Medulla oblongata (tissue), 1 donor: ENCODE measurements around the gene AGPAT3.
A peak's percentile ranks its signal among the peaks of the same experiment; 100 is the strongest.

Source experiments
- DNase-seq: peaks from one replicate; pipeline ENCODE4 v3.0.0-alpha.2; 2015; ENCODE audit errors: extremely low spot score

The AGPAT3 gene

GRCh38 chr21:43975469-43976098 lies 110.6 kb downstream of the AGPAT3 start:
- DNase-seq = peak; percentile 72

GRCh38 chr21:43976661-43977060 lies 111.6 kb downstream of the AGPAT3 start:
- no peak for DNase-seq

GRCh38 chr21:43978060-43978459 lies 113.0 kb downstream of the AGPAT3 start:
- DNase-seq = no peak

- no peak for DNase-seq
These were observed 114.6 kb downstream of the AGPAT3 start for GRCh38 chr21:43979654-43980053.

GRCh38 chr21:43981151-43981870 lies 116.3 kb downstream of the AGPAT3 start:
- no peak for DNase-seq

- no peak for DNase-seq
These were observed 116.8 kb downstream of the AGPAT3 start for GRCh38 chr21:43981871-43982210.

- no peak for DNase-seq
These were observed 117.6 kb downstream of the AGPAT3 start for GRCh38 chr21:43982489-43983078.

- DNase-seq = no peak
These were observed 118.4 kb downstream of the AGPAT3 start for GRCh38 chr21:43983390-43983789.

GRCh38 chr21:43983860-43984420 lies 118.9 kb downstream of the AGPAT3 start:
- DNase-seq = no peak

GRCh38 chr21:43984905-43985689 lies 120.1 kb downstream of the AGPAT3 start:
- no peak for DNase-seq

GRCh38 chr21:43985690-43986251 lies 120.7 kb downstream of the AGPAT3 start:
- DNase-seq = no peak

GRCh38 chr21:43986544-43987451 lies 121.8 kb downstream of the AGPAT3 start:
- DNase-seq = peak; percentile 75

GRCh38 chr21:43987509-43987908 lies 122.5 kb downstream of the AGPAT3 start:
- peak; percentile 46 for DNase-seq

GRCh38 chr21:43988016-43988415 lies 123.0 kb downstream of the AGPAT3 start:
- no peak for DNase-seq

GRCh38 chr21:43988506-43989230 lies 123.6 kb downstream of the AGPAT3 start:
- DNase-seq = no peak

GRCh38 chr21:43989401-43989800 lies 124.4 kb downstream of the AGPAT3 start:
- DNase-seq = no peak

- no peak for DNase-seq
These were observed 126.5 kb downstream of the AGPAT3 start for GRCh38 chr21:43991447-43991991.

- no peak for DNase-seq
These were observed 127.1 kb downstream of the AGPAT3 start for GRCh38 chr21:43992121-43992520.

- DNase-seq = no peak
These were observed 128.5 kb downstream of the AGPAT3 start for GRCh38 chr21:43993420-43993934.
